IMR-90 (cell line): ENCODE data around the gene TMEM233. TPM values are rescaled to one million over a fixed set of nuclear protein-coding genes. Genes with fewer than 3 reads are reported as not detected.

Experiments used
- ATAC-seq: fragments of 200-7000 bp; cut with Tn5 transposase; 2 replicates; pipeline ENCODE4 v1.9.1; 2020; ENCODE audit warnings: low read depth, mild to moderate bottlenecking, moderate library complexity
- BruUV-seq: library from RNA; stranded (reverse); fragments of 400-500 nt; replicated peaks from 2 replicates; lab custom pipeline; 2021; lab: Mats Ljungman, UMichigan
- CTCF ChIA-PET: fragments of 300-600 bp; formaldehyde crosslinking; extraction: SDS; loops from one replicate; lab custom pipeline; 2021; ENCODE audit warnings: antibody characterized with exemption; lab: Yijun Ruan, JAX
- POLR2A ChIA-PET: fragments of 300-600 bp; sonication (Branson Sonifier 250); formaldehyde crosslinking; loops from one replicate; lab custom pipeline; 2022; ENCODE audit warnings: antibody characterized with exemption; ENCODE audit not compliant: unreplicated experiment; lab: Charles Lee
- DNase-seq: peaks from one replicate; pipeline ENCODE4 v3.0.0; 2013
- H2AFZ ChIP-seq: replicated peaks from 2 replicates; pipeline ENCODE3; 2013; ENCODE audit warnings: low read length, mild to moderate bottlenecking; ENCODE audit not compliant: poor library complexity
- H2AK5ac ChIP-seq: 2 replicates; pipeline ENCODE4 v1.6.1; 2013; ENCODE audit warnings: low read depth, low read length, inconsistent platforms
- H2AK9ac ChIP-seq: replicated peaks from 2 replicates; pipeline ENCODE3; 2013; ENCODE audit warnings: mild to moderate bottlenecking, low read depth, low read length, moderate library complexity; ENCODE audit not compliant: poor library complexity
- H2BK120ac ChIP-seq: 2 replicates; pipeline ENCODE4 v1.6.1; 2013; ENCODE audit warnings: low read depth, low read length, inconsistent platforms
- H2BK15ac ChIP-seq: 3 replicates; pipeline ENCODE4 v1.6.1; 2013; ENCODE audit warnings: low read depth, low read length, inconsistent platforms
- H2BK20ac ChIP-seq: 2 replicates; pipeline ENCODE4 v1.6.1; 2013; ENCODE audit warnings: low read depth, mild to moderate bottlenecking, inconsistent platforms, low read length, moderate library complexity
- H2BK5ac ChIP-seq: 2 replicates; pipeline ENCODE4 v1.6.1; 2013; ENCODE audit warnings: mild to moderate bottlenecking, low read depth, low read length, inconsistent platforms; ENCODE audit not compliant: poor library complexity, severe bottlenecking
- H3K14ac ChIP-seq: replicated peaks from 2 replicates; pipeline ENCODE4 v1.6.1; 2013; ENCODE audit warnings: low read depth, low read length, inconsistent platforms
- H3K18ac ChIP-seq: 2 replicates; pipeline ENCODE4 v1.6.1; 2013; ENCODE audit warnings: low read depth, low read length, control low read depth
- H3K23ac ChIP-seq: 2 replicates; pipeline ENCODE4 v1.6.1; 2013; ENCODE audit warnings: low read depth, low read length, inconsistent platforms
- H3K27ac ChIP-seq: 2 replicates; pipeline ENCODE4 v1.5.1; 2013; ENCODE audit warnings: mild to moderate bottlenecking, control low read depth, low read length; ENCODE audit not compliant: insufficient read depth
- H3K27me3 ChIP-seq: 2 replicates; pipeline ENCODE4 v1.6.1; 2013; ENCODE audit warnings: low read length; ENCODE audit not compliant: control insufficient read depth, insufficient read depth
- H3K36me3 ChIP-seq: 2 replicates; pipeline ENCODE4 v1.6.1; 2013; ENCODE audit warnings: low read length, mixed read lengths; ENCODE audit not compliant: control insufficient read depth, insufficient read depth
- H3K4ac ChIP-seq: 2 replicates; pipeline ENCODE4 v1.6.1; 2013; ENCODE audit warnings: low read depth, low read length, inconsistent platforms
- H3K4me1 ChIP-seq: 2 replicates; pipeline ENCODE4 v1.6.1; 2013; ENCODE audit warnings: low read length, mixed read lengths; ENCODE audit not compliant: control insufficient read depth, insufficient read depth
- H3K4me2 ChIP-seq: 2 replicates; pipeline ENCODE4 v1.6.1; 2013; ENCODE audit warnings: low read depth, mild to moderate bottlenecking, control low read depth, low read length, moderate library complexity
- H3K4me3 ChIP-seq: 2 replicates; pipeline ENCODE4 v1.5.1; 2013; ENCODE audit warnings: low read depth, mild to moderate bottlenecking, control low read depth, low read length, moderate library complexity; ENCODE audit not compliant: insufficient read depth
- H3K56ac ChIP-seq: 2 replicates; pipeline ENCODE4 v1.6.1; 2013; ENCODE audit warnings: low read length, inconsistent platforms; ENCODE audit not compliant: insufficient read depth; ENCODE audit errors: extremely low read depth
- H3K79me1 ChIP-seq, 2 experiments: 2 replicates each; pipeline ENCODE4 v1.6.1; 2013; ENCODE audit warnings: low read length in 2 of 2, inconsistent platforms in 1 of 2, low read depth in 1 of 2
- H3K9ac ChIP-seq: 2 replicates; pipeline ENCODE4 v1.6.1; 2013; ENCODE audit warnings: low read depth, low read length, control low read depth
- H3K9me1 ChIP-seq: 2 replicates; pipeline ENCODE4 v1.6.1; 2013; ENCODE audit warnings: low read length, inconsistent platforms; ENCODE audit not compliant: insufficient read depth
- H3K9me3 ChIP-seq: 2 replicates; pipeline ENCODE4 v1.6.1; 2013; ENCODE audit warnings: low read length; ENCODE audit not compliant: control insufficient read depth, insufficient read depth
- H4K20me1 ChIP-seq: 2 replicates; pipeline ENCODE4 v1.6.1; 2013; ENCODE audit warnings: low read length, inconsistent platforms; ENCODE audit not compliant: insufficient read depth
- H4K5ac ChIP-seq: 2 replicates; pipeline ENCODE4 v1.6.1; 2013; ENCODE audit warnings: mild to moderate bottlenecking, low read depth, low read length, control low read depth
- H4K8ac ChIP-seq, 2 experiments: 2 replicates each; pipeline ENCODE4 v1.6.1; 2013; ENCODE audit warnings: low read depth in 2 of 2, low read length in 2 of 2, control low read depth in 1 of 2, inconsistent platforms in 1 of 2
- H4K91ac ChIP-seq: 2 replicates; pipeline ENCODE4 v1.6.1; 2013; ENCODE audit warnings: low read depth, low read length, inconsistent platforms; ENCODE audit not compliant: insufficient read depth
- CHD1 ChIP-seq: IDR thresholded peaks from 2 replicates; pipeline ENCODE4 v1.6.1; 2012; ENCODE audit warnings: low read depth, low read length, improper control_type of control experiment
- MAFK ChIP-seq: IDR thresholded peaks from 2 replicates; pipeline ENCODE4 v1.6.1; 2012; ENCODE audit warnings: low read depth, low read length, improper control_type of control experiment
- MAZ ChIP-seq: IDR thresholded peaks from 2 replicates; pipeline ENCODE4 v1.6.1; 2012; ENCODE audit warnings: low read depth, mild to moderate bottlenecking, low read length, improper control_type of control experiment, moderate library complexity, borderline replicate concordance
- MXI1 ChIP-seq: IDR thresholded peaks from 2 replicates; pipeline ENCODE4 v1.6.1; 2012; ENCODE audit warnings: low read depth, mild to moderate bottlenecking, low read length, moderate library complexity, borderline replicate concordance
- NFE2L2 ChIP-seq: fragments of 150-350 bp; IDR thresholded peaks from 2 replicates; pipeline ENCODE4 v1.6.1; 2016; ENCODE audit warnings: low read depth, mild to moderate bottlenecking, low read length
- RAD21 ChIP-seq: IDR thresholded peaks from 2 replicates; pipeline ENCODE4 v1.6.1; 2012; ENCODE audit warnings: low read length, improper control_type of control experiment
- RCOR1 ChIP-seq: IDR thresholded peaks from 2 replicates; pipeline ENCODE4 v1.6.1; 2012; ENCODE audit warnings: mild to moderate bottlenecking, low read length, improper control_type of control experiment; ENCODE audit not compliant: insufficient replicate concordance
- RFX5 ChIP-seq: IDR thresholded peaks from 2 replicates; pipeline ENCODE4 v1.8.0; 2012; ENCODE audit warnings: low read depth, mild to moderate bottlenecking, low read length, moderate library complexity
- SMC3 ChIP-seq: fragments of 150-350 bp; IDR thresholded peaks from 2 replicates; pipeline ENCODE4 v1.6.1; 2016; ENCODE audit warnings: low read depth, mild to moderate bottlenecking, antibody characterized with exemption, low read length, moderate library complexity
- WGBS, 2 experiments: methylation state at CpG; one replicate each; pipeline versions ENCODE4 v1.1.5 to v1.1.7; 2013; ENCODE audit warnings: missing lambda C conversion rate in 2 of 2; ENCODE audit not compliant: insufficient read length in 1 of 2; ENCODE audit errors: extremely low coverage in 2 of 2; 5-methylcytosine and 5-hydroxymethylcytosine counted together
- dilution Hi-C: fragments of 300-500 bp; cut with HindIII; formaldehyde crosslinking; loops from one replicate; pipeline ENCODE4 v1.14.3; 2018; ENCODE audit warnings: low sequenced_read_pairs; ENCODE audit not compliant: unreplicated experiment
- in situ Hi-C: fragments of 300-500 bp; cut with MboI; formaldehyde crosslinking; loops from 3 replicates; pipeline ENCODE4 v1.14.3; 2019; ENCODE audit warnings: low sequenced_read_pairs, inconsistent platforms, mixed read lengths
- intact Hi-C: fragments of 100-400 bp; cut with micrococcal nuclease; formaldehyde crosslinking; loops from 2 replicates; pipeline ENCODE4 v1.10.0; 2022
- polyA plus RNA-seq, 3 experiments: library from polyadenylated mRNA; depleted of rRNA; stranded (reverse); fragments of >200 nt; gene quantifications; 2 replicates each; pipeline ENCODE4 v1.2.3, GENCODE V29; 2012; ENCODE audit warnings: low replicate concordance in 1 of 3
- total RNA-seq: library from RNA; depleted of rRNA; stranded (reverse); fragments of >200 nt; gene quantifications from 2 replicates; pipeline ENCODE4 v1.2.3, GENCODE V29; 2012
- TF ChIP-seq, protein P1 (sequence below): conservative IDR thresholded peaks from 2 replicates; pipeline ENCODE4 v1.5.1; 2012; ENCODE audit warnings: mild to moderate bottlenecking, low read depth, low read length, improper control_type of control experiment

TMEM233 gene
- total and polyA plus RNA-seq, 2 of the 4 experiments (the other 2 are of a cell fraction) = not detected

DNA sequence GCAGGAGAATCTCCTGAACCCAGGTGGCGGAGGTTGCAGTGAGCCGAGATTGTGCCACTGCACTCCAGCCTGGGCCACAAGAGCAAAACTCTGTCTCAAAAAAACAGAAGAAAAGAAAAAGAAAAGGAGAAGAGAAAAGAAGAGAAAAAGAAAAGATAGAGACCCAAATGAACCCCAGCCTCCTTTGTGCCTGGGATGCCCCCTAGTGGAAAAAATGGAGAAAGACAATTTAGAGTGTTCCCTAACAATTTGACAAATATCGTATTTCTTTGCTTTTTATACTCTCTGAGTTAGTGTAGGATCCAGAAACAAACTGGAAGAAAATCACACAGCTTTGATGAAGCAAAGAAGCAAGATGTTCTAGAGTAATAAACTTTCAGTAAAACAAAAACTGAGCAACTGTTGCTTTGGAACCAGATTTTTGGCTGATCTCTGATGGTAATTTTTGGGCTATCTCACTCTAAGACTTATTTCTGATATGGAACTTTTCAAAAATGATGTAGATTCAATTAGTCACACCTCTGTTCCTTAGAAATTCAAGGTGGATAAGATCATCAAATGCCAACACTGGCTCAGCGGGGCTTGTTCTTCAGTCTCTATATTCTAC, 55.7 kb downstream of the TMEM233 start:
- intact Hi-C loops = no loop called here
- H3K9me3 ChIP-seq = no peaks in the 10 kb centered on the region
- no peak overlapping the region for H3K4me3 ChIP-seq
- no peak overlapping the region for H3K14ac ChIP-seq
- no peak for TF ChIP-seq MXI1
- TF ChIP-seq CHD1 = no peak
- no peak for TF ChIP-seq NFE2L2
- peak; percentile 28; the same call in 1 of the 2 replicates for TF ChIP-seq RAD21
- TF ChIP-seq, protein P1, sequence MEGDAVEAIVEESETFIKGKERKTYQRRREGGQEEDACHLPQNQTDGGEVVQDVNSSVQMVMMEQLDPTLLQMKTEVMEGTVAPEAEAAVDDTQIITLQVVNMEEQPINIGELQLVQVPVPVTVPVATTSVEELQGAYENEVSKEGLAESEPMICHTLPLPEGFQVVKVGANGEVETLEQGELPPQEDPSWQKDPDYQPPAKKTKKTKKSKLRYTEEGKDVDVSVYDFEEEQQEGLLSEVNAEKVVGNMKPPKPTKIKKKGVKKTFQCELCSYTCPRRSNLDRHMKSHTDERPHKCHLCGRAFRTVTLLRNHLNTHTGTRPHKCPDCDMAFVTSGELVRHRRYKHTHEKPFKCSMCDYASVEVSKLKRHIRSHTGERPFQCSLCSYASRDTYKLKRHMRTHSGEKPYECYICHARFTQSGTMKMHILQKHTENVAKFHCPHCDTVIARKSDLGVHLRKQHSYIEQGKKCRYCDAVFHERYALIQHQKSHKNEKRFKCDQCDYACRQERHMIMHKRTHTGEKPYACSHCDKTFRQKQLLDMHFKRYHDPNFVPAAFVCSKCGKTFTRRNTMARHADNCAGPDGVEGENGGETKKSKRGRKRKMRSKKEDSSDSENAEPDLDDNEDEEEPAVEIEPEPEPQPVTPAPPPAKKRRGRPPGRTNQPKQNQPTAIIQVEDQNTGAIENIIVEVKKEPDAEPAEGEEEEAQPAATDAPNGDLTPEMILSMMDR = peak; percentile 51
- no peak for TF ChIP-seq MAZ
- no peak for TF ChIP-seq SMC3
- TF ChIP-seq MAFK = no peak
- TF ChIP-seq RFX5 = no peak
- no peak for TF ChIP-seq RCOR1
- ATAC-seq (no peak), DNase-seq (no peak)
- dilution Hi-C loops = no loop called here
- H2BK120ac ChIP-seq = no peak overlapping the region
- H4K91ac ChIP-seq = no peak overlapping the region
- in situ Hi-C loops = no loop called here
- no peaks in the 10 kb centered on the region for H3K36me3 ChIP-seq
- no peak overlapping the region for H2AK5ac ChIP-seq
- H3K79me1 ChIP-seq = no peaks in the 10 kb centered on the region
- no TSS peak for BruUV-seq
- H2AK9ac ChIP-seq = no peak overlapping the region
- POLR2A ChIA-PET = no interaction called here
- H2BK15ac ChIP-seq = no peak overlapping the region
- CTCF ChIA-PET = interaction anchor here (0.9 to 1.4 kb wide), 2 partner anchors 13 to 16 kb away, joined by 3 read pairs; no protein-coding TSS in a partner anchor
- H3K9me1 ChIP-seq = no peaks in the 10 kb centered on the region
- H3K18ac ChIP-seq = no peak overlapping the region
- no peak overlapping the region for H3K27ac ChIP-seq
- H2BK5ac ChIP-seq = no peak overlapping the region
- no peaks in the 10 kb centered on the region for H3K4me1 ChIP-seq
- no peak overlapping the region for H2BK20ac ChIP-seq
- H3K4ac ChIP-seq = no peak overlapping the region
- no peak overlapping the region for H3K56ac ChIP-seq
- H3K27me3 ChIP-seq = no peaks in the 10 kb centered on the region
- H3K9ac ChIP-seq = no peak overlapping the region
- no peak overlapping the region for H3K23ac ChIP-seq
- H4K5ac ChIP-seq = no peak overlapping the region
- H2AFZ ChIP-seq = no peak overlapping the region
- H3K4me2 ChIP-seq = no peak overlapping the region
- H4K8ac ChIP-seq = no peak overlapping the region
- WGBS, 2 experiments = 100% methylated on average over 1 of the region's 4 CpGs; no CpG with 5 or more reads in 1 of the 2 experiments
- H4K20me1 ChIP-seq = no peaks in the 10 kb centered on the region
